Astrocyte of the cerebellum (primary cell): ENCODE results near the gene MARCHF7.
"Not testable (repeated sequence)": the region's sequence is repeated elsewhere in the genome, so short reads cannot be mapped to it uniquely, and the experiment has no call there.

ENCODE experiments used
- DNase-seq: peaks from one replicate; pipeline ENCODE4 v3.0.0-alpha.2; 2011; ENCODE audit warnings: low read depth
- H3K4me3 ChIP-seq: 2 replicates; pipeline ENCODE4 v1.5.1; 2011; ENCODE audit warnings: mild to moderate bottlenecking, low read depth, low read length, moderate library complexity
- in situ Hi-C: cut with HindIII; loops from 2 replicates; pipeline ENCODE4 v1.10.0; 2017; ENCODE audit warnings: low sequenced_read_pairs
- TF ChIP-seq, protein P1 (sequence below): IDR thresholded peaks from 2 replicates; pipeline ENCODE4 v1.5.1; 2012; ENCODE audit warnings: low read length, low read depth, moderate library complexity, mild to moderate bottlenecking; ENCODE audit errors: missing control alignments

MARCHF7 gene

DNA sequence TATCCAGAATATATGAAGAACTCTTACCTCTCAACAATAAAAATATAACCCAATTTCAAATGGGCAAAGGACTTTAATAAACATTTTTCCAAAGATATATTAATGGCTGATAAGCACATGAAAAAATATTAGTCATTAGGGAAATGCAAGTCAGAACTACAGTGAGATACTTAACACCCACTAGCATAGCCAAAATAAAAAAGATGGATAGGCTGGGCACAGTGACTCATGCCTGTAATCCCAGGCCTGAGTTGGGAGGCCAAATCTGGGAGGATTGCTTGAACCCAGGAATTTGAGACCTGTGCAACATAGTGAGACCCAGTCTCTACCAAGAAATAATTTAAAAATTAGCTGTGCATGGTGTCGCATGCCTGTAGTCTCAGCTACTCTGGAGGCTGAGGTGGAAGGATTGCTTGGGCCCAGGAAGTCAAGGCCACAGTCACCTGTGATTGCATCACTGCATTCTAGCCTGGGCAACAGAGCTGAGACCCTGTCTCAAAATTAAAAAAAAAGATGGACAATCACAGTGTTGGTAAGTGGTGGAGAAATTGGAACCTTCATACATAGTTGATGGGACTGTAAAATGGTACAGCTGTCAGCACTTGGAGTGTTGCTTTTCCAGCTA, 25.1 kb downstream of the MARCHF7 start:
- DNase-seq = no peak
- TF ChIP-seq, protein P1, sequence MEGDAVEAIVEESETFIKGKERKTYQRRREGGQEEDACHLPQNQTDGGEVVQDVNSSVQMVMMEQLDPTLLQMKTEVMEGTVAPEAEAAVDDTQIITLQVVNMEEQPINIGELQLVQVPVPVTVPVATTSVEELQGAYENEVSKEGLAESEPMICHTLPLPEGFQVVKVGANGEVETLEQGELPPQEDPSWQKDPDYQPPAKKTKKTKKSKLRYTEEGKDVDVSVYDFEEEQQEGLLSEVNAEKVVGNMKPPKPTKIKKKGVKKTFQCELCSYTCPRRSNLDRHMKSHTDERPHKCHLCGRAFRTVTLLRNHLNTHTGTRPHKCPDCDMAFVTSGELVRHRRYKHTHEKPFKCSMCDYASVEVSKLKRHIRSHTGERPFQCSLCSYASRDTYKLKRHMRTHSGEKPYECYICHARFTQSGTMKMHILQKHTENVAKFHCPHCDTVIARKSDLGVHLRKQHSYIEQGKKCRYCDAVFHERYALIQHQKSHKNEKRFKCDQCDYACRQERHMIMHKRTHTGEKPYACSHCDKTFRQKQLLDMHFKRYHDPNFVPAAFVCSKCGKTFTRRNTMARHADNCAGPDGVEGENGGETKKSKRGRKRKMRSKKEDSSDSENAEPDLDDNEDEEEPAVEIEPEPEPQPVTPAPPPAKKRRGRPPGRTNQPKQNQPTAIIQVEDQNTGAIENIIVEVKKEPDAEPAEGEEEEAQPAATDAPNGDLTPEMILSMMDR = no peak
- in situ Hi-C loops = no loop called here
- H3K4me3 ChIP-seq = no peak overlapping the region

DNA sequence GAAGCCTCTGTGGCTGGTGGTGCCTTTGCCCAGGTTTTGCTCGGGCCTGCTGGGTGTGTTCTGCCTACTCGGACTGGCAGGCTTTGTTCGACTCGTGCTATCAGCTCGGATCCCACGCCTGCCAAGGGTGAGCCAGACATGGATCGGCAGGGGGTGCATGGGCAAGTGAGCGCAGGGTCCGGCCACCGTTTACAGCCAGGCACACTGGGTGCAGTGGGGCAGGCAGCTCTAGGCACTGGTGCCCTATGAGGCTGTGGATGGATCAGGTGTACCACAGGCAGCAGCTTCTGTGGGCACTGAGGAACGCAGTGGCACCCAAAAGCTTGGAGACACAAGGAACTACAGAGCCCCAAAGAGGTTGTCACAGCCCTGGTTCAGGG, 25.6 kb downstream of the MARCHF7 start:
- DNase-seq = no peak
- no peak overlapping the region for H3K4me3 ChIP-seq
- in situ Hi-C loops = no loop called here
- TF ChIP-seq, protein P1 = no peak

DNA sequence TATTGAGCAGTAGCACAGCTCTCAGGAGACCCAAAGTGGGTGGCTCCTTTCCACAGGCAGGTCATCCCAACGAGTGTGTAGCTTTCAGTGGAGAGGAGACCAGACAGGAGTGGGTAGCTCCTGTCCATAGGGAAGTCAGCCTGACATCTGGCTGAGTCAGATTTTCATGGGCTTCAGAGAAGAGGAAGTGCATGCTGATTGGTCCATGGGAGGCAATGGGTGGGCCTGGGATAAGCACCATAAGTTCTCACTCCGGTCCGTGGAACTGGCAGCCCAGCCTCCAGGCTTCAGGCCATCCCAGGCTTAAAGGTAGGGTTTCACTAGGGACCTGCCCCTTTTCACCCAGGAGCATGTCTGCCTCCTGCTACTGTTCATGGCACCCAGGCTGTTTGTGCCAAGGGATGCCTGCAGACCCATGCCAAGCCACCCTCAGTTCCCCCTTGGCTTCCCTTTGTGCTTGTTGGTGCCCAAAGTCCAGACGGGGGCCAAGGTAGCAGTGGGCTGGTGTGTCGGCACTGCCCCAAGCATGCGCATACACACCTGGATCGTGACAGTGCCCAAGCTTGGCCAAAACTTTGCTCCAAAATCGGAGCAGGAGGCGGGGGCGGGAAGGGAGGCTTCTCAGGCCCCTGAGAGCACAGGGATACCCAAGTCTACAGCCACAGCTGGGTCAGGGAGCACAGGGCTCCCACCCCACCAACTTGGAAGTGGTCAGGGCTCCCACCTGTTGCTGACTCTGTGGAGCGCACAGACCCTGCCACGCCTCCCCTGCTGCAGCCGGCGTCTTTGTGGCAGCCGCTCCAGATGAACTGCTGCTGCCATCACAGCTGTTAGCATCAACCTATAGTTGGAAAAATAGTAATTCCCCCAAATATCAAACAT, 26.4 kb downstream of the MARCHF7 start:
- H3K4me3 ChIP-seq = no peak overlapping the region
- TF ChIP-seq, protein P1 = no peak
- in situ Hi-C loops = no loop called here
- no peak for DNase-seq

DNA sequence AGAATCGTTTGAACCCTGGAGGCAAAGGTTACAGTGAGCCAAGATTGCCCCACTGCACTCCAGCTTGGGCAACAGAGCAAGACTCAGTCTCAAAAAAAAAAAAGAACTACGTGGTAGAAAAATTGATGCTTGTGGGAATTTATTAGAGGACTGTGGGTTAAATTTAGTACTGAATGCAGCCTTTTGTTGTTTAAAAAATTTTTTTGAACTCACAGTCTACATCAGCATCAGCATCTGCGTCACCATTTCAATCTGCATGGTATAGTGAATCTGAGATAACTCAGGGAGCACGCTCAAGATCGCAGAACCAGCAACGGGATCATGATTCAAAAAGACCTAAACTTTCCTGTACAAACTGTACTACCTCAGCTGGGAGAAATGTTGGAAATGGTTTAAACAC, 30.5 kb downstream of the MARCHF7 start:
- in situ Hi-C loops = no loop called here
- no peak overlapping the region for H3K4me3 ChIP-seq
- TF ChIP-seq, protein P1 = no peak
- DNase-seq = no peak

DNA sequence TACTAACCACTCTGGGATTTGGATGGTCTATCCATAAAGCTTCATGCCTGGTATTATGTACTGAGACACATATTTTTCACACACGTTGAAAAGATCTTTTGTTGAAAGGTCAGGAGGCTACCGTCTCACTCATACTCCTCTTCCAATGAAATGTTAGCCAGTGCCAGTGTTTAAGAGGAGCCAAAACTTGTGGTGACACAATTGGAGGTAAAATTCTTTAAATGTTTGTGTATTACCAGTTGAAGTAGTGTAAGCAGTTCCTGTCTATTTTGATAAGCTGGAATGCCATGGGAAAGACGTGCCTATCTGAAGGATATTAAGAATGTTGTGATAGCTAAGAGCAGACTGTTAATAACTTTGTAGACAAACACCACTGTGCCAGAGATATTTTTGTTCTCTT, 32.1 kb downstream of the MARCHF7 start:
- DNase-seq = peak; percentile 73
- in situ Hi-C loops = no loop called here
- TF ChIP-seq, protein P1 = no peak
- H3K4me3 ChIP-seq = no peak overlapping the region

DNA sequence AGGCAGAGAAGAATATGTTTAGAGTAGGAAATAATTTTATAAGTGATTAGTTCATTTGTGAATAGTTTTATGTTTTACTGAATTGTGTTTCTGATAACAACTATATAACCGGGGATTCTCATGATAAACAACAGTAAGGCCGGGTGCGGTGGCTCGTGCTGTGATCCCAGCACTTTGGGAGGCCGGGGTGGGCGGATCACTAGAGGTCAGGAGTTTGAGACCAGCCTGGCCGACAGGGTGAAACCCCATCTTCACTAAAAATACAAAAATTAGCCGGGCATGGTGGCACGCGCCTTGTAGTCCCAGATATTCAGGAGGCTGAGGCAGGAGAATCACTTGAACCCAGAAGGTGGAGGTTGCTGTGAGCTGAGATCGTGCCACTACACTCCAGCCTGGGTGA, 32.9 kb downstream of the MARCHF7 start:
- in situ Hi-C loops, H3K4me3 ChIP-seq, DNase-seq: not testable (repeated sequence)

DNA sequence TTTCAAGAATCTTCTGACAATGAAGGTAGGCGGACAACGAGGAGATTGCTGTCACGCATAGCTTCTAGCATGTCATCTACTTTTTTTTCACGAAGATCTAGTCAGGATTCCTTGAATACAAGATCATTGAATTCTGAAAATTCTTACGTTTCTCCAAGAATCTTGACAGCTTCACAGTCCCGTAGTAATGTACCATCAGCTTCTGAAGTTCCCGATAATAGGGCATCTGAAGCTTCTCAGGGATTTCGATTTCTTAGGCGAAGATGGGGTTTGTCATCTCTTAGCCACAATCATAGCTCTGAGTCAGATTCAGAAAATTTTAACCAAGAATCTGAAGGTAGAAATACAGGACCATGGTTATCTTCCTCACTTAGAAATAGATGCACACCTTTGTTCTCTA, 35.8 kb downstream of the MARCHF7 start:
- TF ChIP-seq, protein P1 = no peak
- DNase-seq = no peak
- no peak overlapping the region for H3K4me3 ChIP-seq
- in situ Hi-C loops = no loop called here
